OCI-LY7 (cell line): ENCODE data around the gene AUTS2. TPM values are rescaled to one million over a fixed set of nuclear protein-coding genes. Genes with fewer than 3 reads are reported as not detected.

ENCODE experiments used
- BruUV-seq: library from RNA; stranded (reverse); fragments of 400-500 nt; replicated peaks from 2 replicates; lab custom pipeline; 2021; lab: Mats Ljungman, UMichigan
- CTCF ChIA-PET: fragments of 300-600 bp; sonication (Branson Sonifier 250); formaldehyde crosslinking; loops from one replicate; lab custom pipeline; 2022; ENCODE audit warnings: antibody characterized with exemption; ENCODE audit not compliant: unreplicated experiment; lab: Charles Lee
- POLR2A ChIA-PET: fragments of 300-600 bp; sonication (Branson Sonifier 250); formaldehyde crosslinking; loops from one replicate; lab custom pipeline; 2022; ENCODE audit warnings: antibody characterized with exemption; lab: Charles Lee
- DNase-seq: peaks from one replicate; pipeline ENCODE4 v3.0.0-alpha.2; 2015; ENCODE audit warnings: low spot score
- H2AFZ ChIP-seq: fragments of 200-600 bp; sonication (generic), shearing (Covaris generic); 2 replicates; pipeline ENCODE4 v1.6.1; 2014; ENCODE audit warnings: mild to moderate bottlenecking, antibody characterized with exemption, low read length, moderate library complexity
- H3K27ac ChIP-seq: fragments of 200-600 bp; sonication (generic); 2 replicates; pipeline ENCODE4 v1.5.1; 2014; ENCODE audit warnings: mixed run types, low read depth, mild to moderate bottlenecking, moderate library complexity, low read length, inconsistent platforms; ENCODE audit not compliant: poor library complexity, severe bottlenecking
- H3K36me3 ChIP-seq: fragments of 200-600 bp; sonication (generic); 2 replicates; pipeline ENCODE4 v1.6.1; 2014; ENCODE audit warnings: mild to moderate bottlenecking, antibody characterized with exemption, low read length, moderate library complexity, mixed read lengths; ENCODE audit not compliant: insufficient read depth
- H3K4me1 ChIP-seq: fragments of 200-600 bp; sonication (generic); 2 replicates; pipeline ENCODE4 v1.5.1; 2014; ENCODE audit warnings: mild to moderate bottlenecking, low read length; ENCODE audit not compliant: insufficient read depth, poor library complexity, severe bottlenecking
- H3K4me2 ChIP-seq: fragments of 200-600 bp; sonication (generic); 2 replicates; pipeline ENCODE4 v1.6.1; 2014; ENCODE audit warnings: mild to moderate bottlenecking, low read length
- H3K4me3 ChIP-seq: fragments of 200-600 bp; sonication (generic); 2 replicates; pipeline ENCODE4 v1.5.1; 2014; ENCODE audit warnings: mild to moderate bottlenecking, low read depth, low read length; ENCODE audit not compliant: poor library complexity, severe bottlenecking
- H3K79me2 ChIP-seq: fragments of 200-600 bp; sonication (generic); 2 replicates; pipeline ENCODE4 v1.6.1; 2016; ENCODE audit warnings: low read depth, mild to moderate bottlenecking, low read length, moderate library complexity, mixed read lengths; ENCODE audit not compliant: insufficient read depth
- H3K9me2 ChIP-seq: fragments of 200-600 bp; sonication (generic); 2 replicates; pipeline ENCODE4 v1.6.1; 2016; ENCODE audit warnings: mild to moderate bottlenecking, low read length, mixed read lengths; ENCODE audit not compliant: insufficient read depth
- H3K9me3 ChIP-seq: fragments of 200-600 bp; sonication (generic); 2 replicates; pipeline ENCODE4 v1.6.1; 2014; ENCODE audit warnings: mild to moderate bottlenecking, mixed run types, low read length, mixed read lengths
- H4K20me1 ChIP-seq: fragments of 200-600 bp; sonication (generic); 2 replicates; pipeline ENCODE4 v1.6.1; 2014; ENCODE audit warnings: mild to moderate bottlenecking, antibody characterized with exemption, low read length, moderate library complexity, mixed read lengths; ENCODE audit not compliant: insufficient read depth
- EZH2phosphoT487 ChIP-seq: fragments of 200-600 bp; sonication (generic); IDR thresholded peaks from 2 replicates; pipeline ENCODE4 v1.6.1; 2018; ENCODE audit warnings: low read depth, borderline replicate concordance, mild to moderate bottlenecking, mixed run types, antibody characterized with exemption, low read length, moderate library complexity, mixed read lengths
- intact Hi-C: fragments of 100-400 bp; cut with micrococcal nuclease; formaldehyde crosslinking; loops from one replicate; pipeline ENCODE4 v1.10.0; 2022; ENCODE audit not compliant: unreplicated experiment
- total RNA-seq, 2 experiments: library from RNA; depleted of rRNA in 1 of 2; stranded (reverse); fragments of >200 nt in 1 of 2; shearing (Covaris generic) in 1 of 2; gene quantifications; 2 replicates each; pipeline ENCODE4 v1.2.3, GENCODE V29; 2014 to 2022
- TF ChIP-seq, protein P1 (sequence below): fragments of 200-600 bp; sonication (generic); conservative IDR thresholded peaks from 2 replicates; pipeline ENCODE4 v1.5.1; 2014; ENCODE audit warnings: mild to moderate bottlenecking, antibody characterized with exemption, low read length, moderate library complexity, mixed read lengths

Gene AUTS2
- total RNA-seq, 2 experiments from 2014 or later, result 37.9 to 78.5 TPM

- no peak for TF ChIP-seq EZH2phosphoT487
- TF ChIP-seq, protein P1, sequence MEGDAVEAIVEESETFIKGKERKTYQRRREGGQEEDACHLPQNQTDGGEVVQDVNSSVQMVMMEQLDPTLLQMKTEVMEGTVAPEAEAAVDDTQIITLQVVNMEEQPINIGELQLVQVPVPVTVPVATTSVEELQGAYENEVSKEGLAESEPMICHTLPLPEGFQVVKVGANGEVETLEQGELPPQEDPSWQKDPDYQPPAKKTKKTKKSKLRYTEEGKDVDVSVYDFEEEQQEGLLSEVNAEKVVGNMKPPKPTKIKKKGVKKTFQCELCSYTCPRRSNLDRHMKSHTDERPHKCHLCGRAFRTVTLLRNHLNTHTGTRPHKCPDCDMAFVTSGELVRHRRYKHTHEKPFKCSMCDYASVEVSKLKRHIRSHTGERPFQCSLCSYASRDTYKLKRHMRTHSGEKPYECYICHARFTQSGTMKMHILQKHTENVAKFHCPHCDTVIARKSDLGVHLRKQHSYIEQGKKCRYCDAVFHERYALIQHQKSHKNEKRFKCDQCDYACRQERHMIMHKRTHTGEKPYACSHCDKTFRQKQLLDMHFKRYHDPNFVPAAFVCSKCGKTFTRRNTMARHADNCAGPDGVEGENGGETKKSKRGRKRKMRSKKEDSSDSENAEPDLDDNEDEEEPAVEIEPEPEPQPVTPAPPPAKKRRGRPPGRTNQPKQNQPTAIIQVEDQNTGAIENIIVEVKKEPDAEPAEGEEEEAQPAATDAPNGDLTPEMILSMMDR, result no peak
- Histone ChIP-seq H3K4me3 (no peak overlapping the region), H3K79me2 (peaks cover 81% of the 10 kb centered on the region), H2AFZ (no peak overlapping the region), H3K4me1 (peaks cover 26% of the 10 kb centered on the region), H3K9me3 (peaks cover 9% of the 10 kb centered on the region; the same call in 1 of the 2 replicates), H3K9me2 (no peaks in the 10 kb centered on the region), H4K20me1 (peaks cover 18% of the 10 kb centered on the region; the same call in 1 of the 2 replicates), H3K36me3 (peaks cover 13% of the 10 kb centered on the region), H3K4me2 (no peak overlapping the region), H3K27ac (no peak overlapping the region)
- CTCF ChIA-PET, result no interaction called here
- no peak for DNase-seq
- intact Hi-C loops, result no loop called here
- POLR2A ChIA-PET, result interaction anchor here (0.6 kb wide), 1 partner anchor 18 kb away, joined by 3 read pairs; no protein-coding TSS in a partner anchor
- BruUV-seq, result no TSS peak
These were observed 35.0 kb downstream of the AUTS2 start for GRCh38 chr7:69633122-69633831.

- Histone ChIP-seq H3K9me2 (no peaks in the 10 kb centered on the region), H3K9me3 (peaks cover 9% of the 10 kb centered on the region; the same call in 1 of the 2 replicates), H3K79me2 (peaks cover 73% of the 10 kb centered on the region), H4K20me1 (peaks cover 11% of the 10 kb centered on the region; the same call in 1 of the 2 replicates), H3K4me1 (peaks cover 16% of the 10 kb centered on the region), H3K4me2 (no peak overlapping the region), H3K36me3 (peaks cover 13% of the 10 kb centered on the region), H3K4me3 (no peak overlapping the region), H2AFZ (no peak overlapping the region), H3K27ac (no peak overlapping the region)
- no peak for TF ChIP-seq EZH2phosphoT487
- TF ChIP-seq, protein P1, result no peak
- CTCF ChIA-PET, result no interaction called here
- DNase-seq, result no peak
- no TSS peak for BruUV-seq
- POLR2A ChIA-PET, result interaction anchor here (0.6 to 0.9 kb wide), 2 partner anchors 10 to 216 kb away, joined by 4 to 5 read pairs; no protein-coding TSS in a partner anchor
- intact Hi-C loops, result no loop called here
These were observed 37.4 kb downstream of the AUTS2 start for GRCh38 chr7:69635555-69636185.
